DND-41 (cell line): ENCODE measurements around the gene POFUT1.

Experiments
- ATAC-seq: fragments of 200-7000 bp; cut with Tn5 transposase; 3 replicates; pipeline ENCODE4 v1.9.1; 2021; ENCODE audit warnings: low read depth; ENCODE audit not compliant: insufficient read depth
- DNase-seq: peaks from one replicate; pipeline ENCODE4 v3.0.0-alpha.2; 2020
- H2AFZ ChIP-seq: 2 replicates; pipeline ENCODE4 v1.6.0; 2012; ENCODE audit warnings: low read depth, low read length
- H3K27ac ChIP-seq: 2 replicates; pipeline ENCODE4 v1.5.1; 2012; ENCODE audit warnings: low read length, inconsistent platforms
- H3K27me3 ChIP-seq: fragments of 200-600 bp; sonication (generic); 2 replicates; pipeline ENCODE4 v1.6.0; 2012; ENCODE audit warnings: low read length, mild to moderate bottlenecking, inconsistent platforms; ENCODE audit not compliant: insufficient read depth, poor library complexity
- H3K36me3 ChIP-seq: 2 replicates; pipeline ENCODE4 v1.5.1; 2012; ENCODE audit warnings: low read length, inconsistent platforms; ENCODE audit not compliant: insufficient read depth
- H3K4me1 ChIP-seq: 2 replicates; pipeline ENCODE4 v1.5.1; 2012; ENCODE audit warnings: mild to moderate bottlenecking, low read length; ENCODE audit not compliant: insufficient read depth
- H3K4me2 ChIP-seq: 2 replicates; pipeline ENCODE4 v1.6.0; 2012; ENCODE audit warnings: mild to moderate bottlenecking, moderate library complexity, low read length, inconsistent platforms; ENCODE audit not compliant: insufficient read depth
- H3K4me3 ChIP-seq, 2 experiments: fragments of 200-600 bp in 1 of 2; shearing (Covaris generic) in 1 of 2; 2 replicates each; pipeline ENCODE4 v1.5.1; 2012 to 2016; ENCODE audit warnings: inconsistent platforms in 2 of 2, low read length in 2 of 2, mild to moderate bottlenecking in 2 of 2, low read depth in 1 of 2, moderate library complexity in 1 of 2
- H3K79me2 ChIP-seq: 2 replicates; pipeline ENCODE4 v1.6.0; 2012; ENCODE audit warnings: low read length, inconsistent platforms; ENCODE audit not compliant: insufficient read depth
- H3K9ac ChIP-seq: 2 replicates; pipeline ENCODE4 v1.6.0; 2012; ENCODE audit warnings: low read depth, mild to moderate bottlenecking, inconsistent platforms, low read length, moderate library complexity
- H3K9me3 ChIP-seq: 2 replicates; pipeline ENCODE4 v1.5.1; 2012; ENCODE audit warnings: low read length, moderate library complexity, mild to moderate bottlenecking, inconsistent platforms; ENCODE audit not compliant: insufficient read depth, severe bottlenecking
- H4K20me1 ChIP-seq: 2 replicates; pipeline ENCODE4 v1.6.0; 2012; ENCODE audit warnings: low read length; ENCODE audit not compliant: insufficient read depth
- CTCF ChIP-seq: IDR thresholded peaks from 2 replicates; pipeline ENCODE4 v1.5.1; 2012; ENCODE audit warnings: borderline replicate concordance, low read length, moderate library complexity, mild to moderate bottlenecking; ENCODE audit not compliant: poor library complexity, severe bottlenecking; ENCODE audit errors: extremely low read depth
- EZH2 ChIP-seq: IDR thresholded peaks from 3 replicates; pipeline ENCODE4 v1.6.1; 2012; ENCODE audit warnings: borderline replicate concordance, low read depth, mild to moderate bottlenecking, moderate library complexity, low read length, inconsistent platforms; ENCODE audit not compliant: severe bottlenecking

POFUT1 gene

GRCh38 chr20:32236819-32237218 is 29.1 kb downstream of the POFUT1 start:
- Histone ChIP-seq H3K9ac (no peak overlapping the region), H3K27ac (no peak overlapping the region), H2AFZ (no peak overlapping the region), H3K9me3 (no peaks in the 10 kb centered on the region), H3K27me3 (no peaks in the 10 kb centered on the region), H3K36me3 (peaks cover 44% of the 10 kb centered on the region), H3K79me2 (no peaks in the 10 kb centered on the region), H3K4me1 (no peaks in the 10 kb centered on the region), H3K4me2 (no peak overlapping the region), H3K4me3 (no peak overlapping the region), H4K20me1 (peaks cover 4% of the 10 kb centered on the region; the same call in 1 of the 2 replicates)
- ATAC-seq (no peak), DNase-seq (no peak)
- TF ChIP-seq CTCF (no peak), EZH2 (no peak)

- Histone ChIP-seq H3K36me3 (peaks cover 38% of the 10 kb centered on the region), H3K79me2 (no peaks in the 10 kb centered on the region), H3K4me3 (no peak overlapping the region)
These were observed 29.7 kb downstream of the POFUT1 start for GRCh38 chr20:32237419-32237818.

GRCh38 chr20:32238483-32239425 is 31.1 kb downstream of the POFUT1 start:
- ATAC-seq = no peak
- TF ChIP-seq EZH2 = no peak
- TF ChIP-seq CTCF = no peak
- DNase-seq = no peak

More at GRCh38 chr20:32237419-32237818, 29.7 kb downstream of the POFUT1 start:
- TF ChIP-seq EZH2 (no peak), CTCF (no peak)
- H3K9me3 ChIP-seq = no peaks in the 10 kb centered on the region
- H3K4me2 ChIP-seq = no peak overlapping the region
- ATAC-seq (no peak; the same call in 2 of the 3 replicates), DNase-seq (no peak)
- H3K9ac ChIP-seq = no peak overlapping the region
- no peaks in the 10 kb centered on the region for H3K4me1 ChIP-seq
- no peak overlapping the region for H2AFZ ChIP-seq
- H3K27me3 ChIP-seq = no peaks in the 10 kb centered on the region
- H4K20me1 ChIP-seq = peaks cover 4% of the 10 kb centered on the region; the same call in 1 of the 2 replicates
- no peak overlapping the region for H3K27ac ChIP-seq

More at GRCh38 chr20:32238483-32239425, 31.1 kb downstream of the POFUT1 start:
- Histone ChIP-seq H3K4me2 (no peak overlapping the region), H3K36me3 (peaks cover 25% of the 10 kb centered on the region), H3K27me3 (no peaks in the 10 kb centered on the region), H3K4me3 (no peak overlapping the region), H3K9me3 (no peaks in the 10 kb centered on the region), H3K9ac (no peak overlapping the region), H2AFZ (no peak overlapping the region), H3K79me2 (no peaks in the 10 kb centered on the region), H3K4me1 (no peaks in the 10 kb centered on the region), H4K20me1 (peaks cover 4% of the 10 kb centered on the region; the same call in 1 of the 2 replicates), H3K27ac (no peak overlapping the region)
